Diencephalon (tissue), 1 donor: ENCODE data around the gene AP1S3. TPM values are rescaled to one million over a fixed set of nuclear protein-coding genes. Genes with fewer than 3 reads are reported as not detected.

ENCODE experiments used
- total RNA-seq: library from RNA; depleted of rRNA; stranded (reverse); fragments of >200 nt; gene quantifications from one replicate; pipeline ENCODE4 v1.2.3, GENCODE V29; 2014

Gene AP1S3
- total RNA-seq: 8.8 TPM

DNA sequence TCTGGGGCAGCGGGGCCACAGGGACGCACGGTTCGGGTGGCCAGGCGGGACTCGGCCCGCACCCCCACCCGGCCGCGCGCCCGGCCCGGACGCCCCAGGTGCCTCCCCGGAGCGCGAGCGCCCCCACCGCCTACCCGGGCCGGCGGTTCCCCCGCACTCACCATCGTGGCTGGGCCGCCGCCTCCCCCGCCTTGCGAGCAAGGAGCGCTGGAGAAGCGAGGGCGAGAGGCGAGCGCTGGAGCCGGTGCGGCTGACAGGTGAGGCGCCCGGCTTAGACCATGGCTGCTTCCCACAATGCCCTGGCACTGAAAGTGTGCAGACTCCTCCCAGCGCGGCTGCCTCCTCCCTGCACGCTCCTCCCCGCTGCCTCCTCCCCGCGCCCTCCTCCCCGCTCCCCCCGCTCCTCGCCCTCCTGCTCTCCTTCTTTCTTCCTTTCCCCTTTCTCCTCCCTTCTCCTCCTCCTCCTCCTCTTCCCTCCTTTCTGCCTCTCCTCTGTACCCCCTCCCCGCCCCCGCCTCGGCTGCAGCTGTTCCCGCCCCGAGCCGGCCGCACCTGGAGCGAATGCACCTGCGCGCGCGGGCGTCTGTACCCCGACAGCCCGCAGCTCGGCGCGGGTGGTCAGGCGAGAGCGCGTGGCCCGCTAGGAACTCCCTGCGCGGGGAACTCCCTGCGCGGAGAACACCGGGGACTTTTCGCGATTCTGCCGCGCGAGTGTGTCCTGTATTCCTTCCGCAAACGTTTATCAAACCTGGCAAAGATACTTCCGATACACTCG, at the start of gene AP1S3:
AP1S3 (minus strand) TSS at position 296 of the 775 bp plus-strand sequence; CDS start at position 164, 132 bp downstream.

Other genes with a start within 250 kb of the AP1S3 start
- gene SCG2, start 235.2 kb downstream of the AP1S3 start, total RNA-seq: 179 TPM
- 63.9 TPM for gene WDFY1, start 107.8 kb upstream of the AP1S3 start, total RNA-seq
- 66.0 TPM for gene MRPL44, start 119.9 kb upstream of the AP1S3 start, total RNA-seq
- gene SERPINE2, start 201.7 kb upstream of the AP1S3 start, total RNA-seq: 73.6 TPM